ENCODE results near the gene THUMPD2. TPM values are rescaled to one million over a fixed set of nuclear protein-coding genes. Genes with fewer than 3 reads are reported as not detected.
"Not testable (repeated sequence)": the region's sequence is repeated elsewhere in the genome, so short reads cannot be mapped to it uniquely, and the experiment has no call there.

The THUMPD2 gene
- total and polyA plus RNA-seq, 4 donors = 14.8 to 19.7 (median 18.3) TPM

DNA sequence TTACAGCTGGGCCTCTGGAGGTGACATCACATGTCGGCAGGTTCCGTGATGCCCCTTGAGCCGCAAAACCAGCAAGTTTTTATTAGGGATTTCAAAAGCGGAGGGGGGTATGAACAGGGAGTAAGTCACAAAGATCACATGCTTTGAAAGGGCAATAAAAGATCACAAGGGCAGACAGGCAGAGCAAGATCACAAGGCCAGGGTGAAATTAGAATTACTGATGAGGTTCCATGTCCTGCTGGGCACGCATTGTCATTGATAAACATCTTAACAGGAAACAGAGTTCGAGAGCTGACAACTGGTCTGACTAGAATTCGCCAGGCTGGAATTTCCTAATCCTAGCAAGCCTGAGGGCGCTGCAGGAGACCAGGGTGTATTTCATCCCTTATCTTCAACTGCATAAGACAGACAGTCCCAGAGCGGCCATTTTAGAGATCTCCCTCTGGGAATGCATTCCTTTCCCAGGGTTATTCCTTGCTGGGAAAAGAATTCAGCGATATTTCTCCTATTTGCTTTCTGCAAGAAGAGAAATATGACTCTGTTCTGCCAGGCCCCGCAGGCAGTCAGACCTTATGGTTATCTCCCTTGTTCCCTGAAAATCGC is 11.3 kb upstream of the THUMPD2 start:
- intact Hi-C loops (cut with DNase I); ATAC-seq (ENCODE audit: low FRiP score); H3K4me3 ChIP-seq (ENCODE audit: low read length in 2 of 2); H3K9me3 ChIP-seq (ENCODE audit: control insufficient read depth, low read length); H3K4me1 ChIP-seq (ENCODE audit: control insufficient read depth in 1 of 2, insufficient read depth in 2 of 2, low read length in 2 of 2); DNase-seq; H3K27me3 ChIP-seq (ENCODE audit: control insufficient read depth in 1 of 2, insufficient read depth in 2 of 2, low read length in 1 of 2); H3K36me3 ChIP-seq (ENCODE audit: control insufficient read depth in 1 of 2, insufficient read depth in 2 of 2, low read length in 1 of 2); H3K27ac ChIP-seq (ENCODE audit: low read depth in 1 of 2, low read length in 2 of 2): not testable (repeated sequence)
- 62 to 70% methylated on average over 12 of the region's 12 CpGs for WGBS, 2 donors

DNA sequence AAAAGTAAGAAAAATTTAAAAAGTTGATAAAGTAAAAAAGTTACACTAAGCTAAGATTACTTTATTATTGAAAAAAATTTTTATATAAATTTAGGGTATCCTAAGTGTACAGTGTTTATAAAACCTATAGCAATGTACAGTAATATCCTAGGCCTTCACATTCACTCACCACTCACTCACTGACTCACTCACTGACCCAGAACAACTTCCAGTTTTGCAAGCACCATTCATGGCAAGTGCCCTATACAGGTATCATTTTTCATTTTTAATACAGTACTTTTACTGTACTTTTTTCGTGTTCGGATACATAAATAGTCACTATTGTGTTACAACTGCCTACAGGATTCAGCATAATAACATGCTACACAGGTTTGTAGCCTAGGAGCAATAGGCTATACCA is 8.9 kb upstream of the THUMPD2 start:
- ATAC-seq (ENCODE audit: low FRiP score) (no peak), DNase-seq (no peak)
- WGBS, 2 donors = 89 to 96% methylated on average over 2 of the region's 2 CpGs
- H3K27me3 ChIP-seq (ENCODE audit: control insufficient read depth in 1 of 2, insufficient read depth in 2 of 2, low read length in 1 of 2) = no peaks in the 10 kb centered on the region
- no peak overlapping the region for H3K4me3 ChIP-seq (ENCODE audit: low read length in 2 of 2)
- H3K36me3 ChIP-seq (ENCODE audit: control insufficient read depth in 1 of 2, insufficient read depth in 2 of 2, low read length in 1 of 2) = no peaks in the 10 kb centered on the region
- H3K27ac ChIP-seq (ENCODE audit: low read depth in 1 of 2, low read length in 2 of 2) = no peak overlapping the region
- H3K9me3 ChIP-seq (ENCODE audit: control insufficient read depth, low read length) = no peaks in the 10 kb centered on the region
- intact Hi-C loops (cut with DNase I) = no loop called here
- no peaks in the 10 kb centered on the region for H3K4me1 ChIP-seq (ENCODE audit: control insufficient read depth in 1 of 2, insufficient read depth in 2 of 2, low read length in 2 of 2)

DNA sequence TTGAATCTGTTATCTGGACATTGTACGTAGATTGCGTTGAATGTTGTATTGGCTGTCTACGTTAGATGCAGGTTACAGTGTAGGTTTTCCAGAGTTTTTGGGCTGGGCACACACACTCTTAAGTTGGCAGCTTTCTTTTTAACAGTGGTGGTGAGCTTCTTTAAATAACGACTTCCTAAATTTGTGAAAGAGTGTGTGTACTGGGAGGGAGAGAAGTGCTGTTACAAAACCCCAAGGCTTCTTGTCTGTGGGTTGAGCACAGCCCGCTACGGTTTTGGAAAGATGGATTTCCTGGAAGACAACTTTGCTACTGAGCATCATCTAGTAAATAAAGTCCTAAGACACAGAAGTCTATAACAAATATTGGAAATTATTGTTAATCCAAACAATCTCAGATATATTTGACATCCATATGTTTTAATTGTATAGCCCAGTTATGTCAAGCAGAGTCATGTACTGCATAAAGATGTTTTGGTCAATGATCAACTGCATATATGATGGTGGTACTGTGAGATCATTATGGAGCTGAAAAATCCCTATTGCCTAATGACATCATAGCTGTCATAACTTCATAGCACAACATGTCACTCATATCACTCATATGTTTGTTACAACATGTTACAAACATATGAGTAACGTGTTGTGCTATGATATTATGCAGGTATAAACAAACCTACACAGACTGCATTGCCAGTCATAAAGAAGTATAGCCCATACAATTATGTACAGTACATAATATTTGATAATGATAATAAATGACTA is 7.9 kb upstream of the THUMPD2 start:
- no peaks in the 10 kb centered on the region for H3K27me3 ChIP-seq (ENCODE audit: control insufficient read depth in 1 of 2, insufficient read depth in 2 of 2, low read length in 1 of 2)
- DNase-seq (no peak), ATAC-seq (ENCODE audit: low FRiP score) (no peak)
- H3K9me3 ChIP-seq (ENCODE audit: control insufficient read depth, low read length) = no peaks in the 10 kb centered on the region
- no peak overlapping the region for H3K4me3 ChIP-seq (ENCODE audit: low read length in 2 of 2)
- no peaks in the 10 kb centered on the region for H3K36me3 ChIP-seq (ENCODE audit: control insufficient read depth in 1 of 2, insufficient read depth in 2 of 2, low read length in 1 of 2)
- no peaks in the 10 kb centered on the region for H3K4me1 ChIP-seq (ENCODE audit: control insufficient read depth in 1 of 2, insufficient read depth in 2 of 2, low read length in 2 of 2)
- 90 to 93% methylated on average over 7 of the region's 7 CpGs for WGBS, 2 donors
- no peak overlapping the region for H3K27ac ChIP-seq (ENCODE audit: low read depth in 1 of 2, low read length in 2 of 2)
- intact Hi-C loops (cut with DNase I) = no loop called here

DNA sequence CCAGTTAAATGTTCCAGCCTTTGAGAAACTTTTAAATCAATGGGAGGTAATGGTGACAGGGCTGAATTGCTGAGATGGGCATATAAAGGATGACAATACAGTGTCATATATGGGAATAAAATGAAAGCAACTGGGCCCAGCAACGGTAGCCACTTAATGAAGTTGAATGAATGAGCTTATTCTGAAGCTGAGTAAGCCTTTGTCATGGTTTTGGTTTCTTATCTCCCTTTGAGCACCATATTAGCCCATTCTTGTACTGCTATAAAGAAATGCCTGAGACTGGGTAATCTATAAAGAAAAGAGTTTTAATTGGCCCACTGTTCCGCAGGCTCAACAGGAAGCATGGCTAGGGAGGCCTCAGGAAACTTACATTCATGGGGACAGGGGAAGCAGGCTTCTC is 3.5 kb upstream of the THUMPD2 start:
- no peak for DNase-seq
- no peaks in the 10 kb centered on the region for H3K27me3 ChIP-seq (ENCODE audit: control insufficient read depth in 1 of 2, insufficient read depth in 2 of 2, low read length in 1 of 2)
- no peak for ATAC-seq (ENCODE audit: low FRiP score)

DNA sequence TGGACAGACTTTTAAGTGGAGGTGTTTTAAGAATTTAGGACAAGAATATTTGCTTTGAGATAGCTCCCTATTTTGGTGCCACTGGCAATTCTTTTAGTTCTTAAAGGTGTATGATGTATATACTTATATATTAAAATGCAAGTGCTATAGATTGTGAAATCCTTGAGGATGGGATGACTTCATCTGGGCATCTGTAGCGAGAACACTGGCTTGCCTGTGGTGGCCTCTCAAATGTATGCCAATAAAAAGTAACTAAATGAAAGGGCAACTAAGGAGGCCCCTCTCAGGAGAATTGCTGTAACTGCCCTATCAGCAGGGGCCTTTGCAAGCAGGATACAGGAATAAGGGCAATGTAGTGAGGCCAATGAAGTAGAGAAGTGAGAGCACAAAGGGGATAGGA is 2.6 kb upstream of the THUMPD2 start:
- Histone ChIP-seq H3K27me3 (ENCODE audit: control insufficient read depth in 1 of 2, insufficient read depth in 2 of 2, low read length in 1 of 2) (no peaks in the 10 kb centered on the region), H3K36me3 (ENCODE audit: control insufficient read depth in 1 of 2, insufficient read depth in 2 of 2, low read length in 1 of 2) (no peaks in the 10 kb centered on the region), H3K27ac (ENCODE audit: low read depth in 1 of 2, low read length in 2 of 2) (no peak overlapping the region), H3K9me3 (ENCODE audit: control insufficient read depth, low read length) (no peaks in the 10 kb centered on the region), H3K4me1 (ENCODE audit: control insufficient read depth in 1 of 2, insufficient read depth in 2 of 2, low read length in 2 of 2) (no peaks in the 10 kb centered on the region), H3K4me3 (ENCODE audit: low read length in 2 of 2) (peak overlapping the region in 1 of 2 donors; percentile 9)
- ATAC-seq (ENCODE audit: low FRiP score) (no peak), DNase-seq (no peak)
- 57 to 58% methylated on average over 1 of the region's 1 CpG for WGBS, 2 donors
- intact Hi-C loops (cut with DNase I) = no loop called here

More for the DNA sequence above, 3.5 kb upstream of the THUMPD2 start:
- Histone ChIP-seq H3K36me3 (ENCODE audit: control insufficient read depth in 1 of 2, insufficient read depth in 2 of 2, low read length in 1 of 2) (no peaks in the 10 kb centered on the region), H3K9me3 (ENCODE audit: control insufficient read depth, low read length) (no peaks in the 10 kb centered on the region), H3K4me1 (ENCODE audit: control insufficient read depth in 1 of 2, insufficient read depth in 2 of 2, low read length in 2 of 2) (no peaks in the 10 kb centered on the region), H3K4me3 (ENCODE audit: low read length in 2 of 2) (no peak overlapping the region), H3K27ac (ENCODE audit: low read depth in 1 of 2, low read length in 2 of 2) (no peak overlapping the region)
- WGBS, 2 donors = 46 to 48% methylated on average over 2 of the region's 2 CpGs
- intact Hi-C loops (cut with DNase I) = no loop called here

DNA sequence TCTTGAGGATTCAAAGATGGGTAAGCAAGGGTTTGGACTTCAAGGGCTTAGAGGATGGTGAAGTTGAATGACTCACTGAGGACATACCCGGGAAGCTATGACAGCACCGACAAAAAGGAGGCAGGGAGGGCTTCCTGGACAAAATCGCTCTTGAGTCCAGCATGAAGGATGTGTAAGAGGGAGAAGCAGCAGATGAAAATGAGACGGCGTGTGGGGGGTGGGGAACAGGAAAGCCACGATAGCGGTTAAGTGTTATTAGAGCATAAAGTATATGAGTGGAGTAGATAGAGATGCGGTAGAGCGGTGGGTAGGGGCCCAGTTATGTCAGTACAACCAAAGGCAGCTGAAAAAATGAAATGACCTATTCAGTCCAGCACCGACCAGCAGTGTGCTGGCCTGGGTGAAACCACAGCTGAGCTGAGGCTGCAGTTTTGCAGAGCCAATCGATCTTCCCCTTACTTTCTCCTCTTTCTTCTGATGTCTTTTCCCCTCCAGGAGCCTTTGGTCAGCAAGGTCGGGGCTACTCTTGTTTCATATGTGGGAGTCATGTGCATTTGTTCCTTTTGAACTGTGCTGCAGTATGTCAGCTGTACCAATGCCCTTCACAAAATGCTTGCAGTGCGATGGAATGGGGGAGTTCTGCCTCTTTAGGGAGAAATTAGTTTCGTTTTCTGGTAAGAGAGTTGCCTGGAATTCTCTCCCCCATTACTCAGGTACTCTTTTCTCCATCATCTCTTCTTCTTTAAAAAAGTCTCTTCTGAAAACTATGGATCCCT is 2.0 kb upstream of the THUMPD2 start:
- ATAC-seq (ENCODE audit: low FRiP score) (peak; percentile 30), DNase-seq (no peak)
- Histone ChIP-seq H3K36me3 (ENCODE audit: control insufficient read depth in 1 of 2, insufficient read depth in 2 of 2, low read length in 1 of 2) (no peaks in the 10 kb centered on the region), H3K4me3 (ENCODE audit: low read length in 2 of 2) (peak overlapping the region; percentile 9 to 13), H3K9me3 (ENCODE audit: control insufficient read depth, low read length) (no peaks in the 10 kb centered on the region), H3K27ac (ENCODE audit: low read depth in 1 of 2, low read length in 2 of 2) (no peak overlapping the region), H3K27me3 (ENCODE audit: control insufficient read depth in 1 of 2, insufficient read depth in 2 of 2, low read length in 1 of 2) (no peaks in the 10 kb centered on the region), H3K4me1 (ENCODE audit: control insufficient read depth in 1 of 2, insufficient read depth in 2 of 2, low read length in 2 of 2) (no peaks in the 10 kb centered on the region)
- intact Hi-C loops (cut with DNase I) = no loop called here
- 51 to 56% methylated on average over 14 of the region's 14 CpGs for WGBS, 2 donors

DNA sequence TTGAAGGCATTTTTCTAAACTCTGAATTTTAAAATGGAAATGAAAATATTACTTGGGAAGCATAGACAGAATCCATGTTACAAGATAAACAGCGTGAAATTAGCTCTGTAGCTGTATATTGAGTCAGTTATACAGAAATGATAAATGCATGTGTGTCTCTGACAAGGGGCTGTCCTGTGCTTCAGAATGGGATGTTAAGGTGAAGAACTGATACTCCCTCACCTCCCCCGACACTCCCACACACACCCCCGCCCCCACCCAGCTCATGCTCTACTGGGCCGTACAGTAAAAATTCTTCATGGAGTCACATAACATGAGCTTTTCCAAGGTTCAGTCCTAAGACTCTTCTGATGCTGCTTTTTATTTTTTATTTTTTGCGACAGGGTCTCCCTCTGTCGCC is 869 bp upstream of the THUMPD2 start:
- no peak overlapping the region for H3K27ac ChIP-seq (ENCODE audit: low read depth in 1 of 2, low read length in 2 of 2)
- WGBS, 2 donors = 70 to 73% methylated on average over 6 of the region's 6 CpGs
- no peaks in the 10 kb centered on the region for H3K27me3 ChIP-seq (ENCODE audit: control insufficient read depth in 1 of 2, insufficient read depth in 2 of 2, low read length in 1 of 2)
- intact Hi-C loops (cut with DNase I) = loop anchor here in 1 of 2 donors (5.0 kb wide), 1 partner anchor 43 kb away; no protein-coding TSS in a partner anchor
- no peak overlapping the region for H3K4me3 ChIP-seq (ENCODE audit: low read length in 2 of 2)
- no peaks in the 10 kb centered on the region for H3K4me1 ChIP-seq (ENCODE audit: control insufficient read depth in 1 of 2, insufficient read depth in 2 of 2, low read length in 2 of 2)
- H3K36me3 ChIP-seq (ENCODE audit: control insufficient read depth in 1 of 2, insufficient read depth in 2 of 2, low read length in 1 of 2) = no peaks in the 10 kb centered on the region
- H3K9me3 ChIP-seq (ENCODE audit: control insufficient read depth, low read length) = no peaks in the 10 kb centered on the region
- ATAC-seq (ENCODE audit: low FRiP score) (no peak), DNase-seq (no peak)

DNA sequence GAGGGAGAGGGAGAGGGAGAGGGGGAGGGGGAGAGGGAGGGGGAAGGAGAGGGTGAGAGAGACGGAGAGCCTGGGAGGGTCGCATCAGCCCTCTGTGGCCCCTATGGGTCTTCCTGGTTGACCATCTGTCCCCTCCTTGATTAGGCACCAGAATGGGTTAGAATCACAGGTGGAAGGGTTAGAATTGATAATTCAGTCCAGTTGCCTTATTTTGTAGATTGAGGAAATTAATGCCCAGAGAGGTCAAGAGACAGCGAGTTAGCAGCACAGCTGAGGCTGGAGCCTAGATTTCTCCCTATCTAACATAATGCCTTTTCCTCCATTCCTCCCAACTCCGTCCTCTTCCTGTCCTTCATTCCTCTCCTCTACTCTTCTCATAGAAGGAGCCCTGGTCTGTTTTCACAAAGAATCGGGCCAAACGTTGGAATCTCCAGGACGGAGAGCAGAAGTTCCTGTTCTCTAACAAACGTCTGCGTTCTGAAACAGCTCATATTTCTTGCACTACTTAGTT is 338 bp upstream of the THUMPD2 start:
- intact Hi-C loops (cut with DNase I) = loop anchor here in 1 of 2 donors (5.0 kb wide), 1 partner anchor 42 kb away; no protein-coding TSS in a partner anchor
- 9 to 10% methylated on average over 9 of the region's 9 CpGs for WGBS, 2 donors
- no peaks in the 10 kb centered on the region for H3K27me3 ChIP-seq (ENCODE audit: control insufficient read depth in 1 of 2, insufficient read depth in 2 of 2, low read length in 1 of 2)
- peak overlapping the region in 1 of 2 donors; percentile 30 for H3K27ac ChIP-seq (ENCODE audit: low read depth in 1 of 2, low read length in 2 of 2)
- no peaks in the 10 kb centered on the region for H3K4me1 ChIP-seq (ENCODE audit: control insufficient read depth in 1 of 2, insufficient read depth in 2 of 2, low read length in 2 of 2)
- H3K4me3 ChIP-seq (ENCODE audit: low read length in 2 of 2) = peak overlapping the region; percentile 68
- no peak for DNase-seq
- H3K9me3 ChIP-seq (ENCODE audit: control insufficient read depth, low read length) = no peaks in the 10 kb centered on the region
- ATAC-seq (ENCODE audit: low FRiP score) = peak; percentile 5
- no peaks in the 10 kb centered on the region for H3K36me3 ChIP-seq (ENCODE audit: control insufficient read depth in 1 of 2, insufficient read depth in 2 of 2, low read length in 1 of 2)

Data from aorta (tissue), 5 donors.